HepG2 (cell line): ENCODE data around the gene STIP1. TPM values are rescaled to one million over a fixed set of nuclear protein-coding genes. Genes with fewer than 3 reads are reported as not detected.
"Not testable (repeated sequence)": the region's sequence is repeated elsewhere in the genome, so short reads cannot be mapped to it uniquely, and the experiment has no call there.

Experiments used
- ATAC-seq: fragments of 200-7000 bp; cut with Tn5 transposase; 3 replicates; pipeline ENCODE4 v1.9.1; 2020; ENCODE audit warnings: mild to moderate bottlenecking, moderate library complexity
- BruUV-seq: library from RNA; stranded (reverse); fragments of 400-500 nt; replicated peaks from 2 replicates; lab custom pipeline; 2021; lab: Mats Ljungman, UMichigan
- CTCF ChIA-PET: fragments of 300-600 bp; formaldehyde crosslinking; extraction: SDS; loops from one replicate; lab custom pipeline; 2021; ENCODE audit warnings: low total read pairs, inconsistent platforms, low intra/inter-chr PET ratio; lab: Yijun Ruan, JAX
- POLR2A ChIA-PET: fragments of 350-600 bp; sonication (Branson Sonifier 250); formaldehyde crosslinking; loops from one replicate; lab custom pipeline; 2020; ENCODE audit warnings: antibody characterized with exemption, inconsistent platforms; lab: Yijun Ruan, JAX
- DNase-seq: peaks from one replicate; pipeline ENCODE4 v3.0.0-alpha.2; 2015; ENCODE audit warnings: low spot score
- FAIRE-seq: peaks from 3 replicates; lab custom pipeline; 2011; peaks lifted over from hg19 to GRCh38; lab: Jason Lieb, UNC
- H2AFZ ChIP-seq: one replicate; pipeline ENCODE4 v1.6.1; 2011; ENCODE audit warnings: low read length, inconsistent platforms
- H3K27ac ChIP-seq: fragments of 300-600 bp; 3 replicates; pipeline ENCODE4 v1.8.0; 2011; ENCODE audit warnings: mixed run types, mild to moderate bottlenecking, mixed read lengths, low read length, inconsistent platforms; ENCODE audit not compliant: insufficient read depth; ENCODE audit errors: extremely low read length
- H3K27me3 ChIP-seq, 2 experiments: fragments of 200-600 bp in 1 of 2; 2 replicates in 1 of 2; 3 replicates in 1 of 2; pipeline versions ENCODE4 v1.6.0 to v1.8.0; 2011; ENCODE audit warnings: low read length in 2 of 2, mild to moderate bottlenecking in 2 of 2, moderate library complexity in 2 of 2, inconsistent platforms in 1 of 2; ENCODE audit not compliant: insufficient read depth in 2 of 2, control insufficient read depth in 1 of 2
- H3K36me3 ChIP-seq, 2 experiments: fragments of 200-600 bp in 1 of 2; replicated peaks in 1 of 2; 2 replicates in 1 of 2; 3 replicates in 1 of 2; pipeline versions ENCODE4 v1.5.1 to v1.8.0; 2011; ENCODE audit warnings: low read length in 2 of 2, inconsistent platforms in 1 of 2; ENCODE audit not compliant: insufficient read depth in 2 of 2, control insufficient read depth in 1 of 2
- H3K4me1 ChIP-seq: 2 replicates; pipeline ENCODE4 v1.5.1; 2012; ENCODE audit warnings: low read length, inconsistent platforms; ENCODE audit not compliant: insufficient read depth
- H3K4me2 ChIP-seq: 2 replicates; pipeline ENCODE4 v1.6.0; 2011; ENCODE audit warnings: low read depth, low read length, inconsistent platforms
- H3K4me3 ChIP-seq, 3 experiments: fragments of 200-600 bp in 1 of 3; sonication (generic), shearing (Covaris generic) in 1 of 3; replicated peaks in 1 of 3; 2 replicates each; pipeline ENCODE4 v1.5.1; 2011 to 2016; ENCODE audit warnings: low read length in 3 of 3, inconsistent platforms in 2 of 3, low read depth in 2 of 3, mild to moderate bottlenecking in 2 of 3, control low read depth in 1 of 3, mixed read lengths in 1 of 3; ENCODE audit not compliant: insufficient read depth in 1 of 3
- H3K79me2 ChIP-seq: one replicate; pipeline ENCODE4 v1.6.1; 2011; ENCODE audit warnings: low read length, inconsistent platforms; ENCODE audit not compliant: insufficient read depth
- H3K9ac ChIP-seq: 2 replicates; pipeline ENCODE4 v1.6.0; 2011; ENCODE audit warnings: mild to moderate bottlenecking, low read depth, low read length, inconsistent platforms; ENCODE audit not compliant: insufficient read depth
- H3K9me3 ChIP-seq: 2 replicates; pipeline ENCODE4 v1.5.1; 2012; ENCODE audit warnings: mild to moderate bottlenecking, low read length
- H4K20me1 ChIP-seq: 2 replicates; pipeline ENCODE4 v1.6.0; 2011; ENCODE audit warnings: inconsistent platforms, mild to moderate bottlenecking, low read length, moderate library complexity; ENCODE audit not compliant: insufficient read depth
- ETS1 ChIP-seq: sonication (generic); formaldehyde crosslinking; IDR thresholded peaks from 2 replicates; pipeline ENCODE4 v1.4.0; 2020; ENCODE audit warnings: missing genetic modification reagents
- TMF1 ChIP-seq: sonication (generic); formaldehyde crosslinking; IDR thresholded peaks from 2 replicates; pipeline ENCODE4 v1.8.1; 2022; ENCODE audit warnings: low read depth, missing genetic modification reagents
- YEATS4 ChIP-seq: sonication (generic); formaldehyde crosslinking; IDR thresholded peaks from 2 replicates; pipeline ENCODE4 v1.4.0; 2020; ENCODE audit warnings: missing genetic modification reagents, borderline replicate concordance
- YY1 ChIP-seq: IDR thresholded peaks from 2 replicates; pipeline ENCODE4 v1.6.1; 2011; ENCODE audit warnings: low read length, low read depth, moderate library complexity, mild to moderate bottlenecking; ENCODE audit not compliant: insufficient read depth, insufficient replicate concordance
- ZBTB2 ChIP-seq: sonication (generic); formaldehyde crosslinking; IDR thresholded peaks from 2 replicates; pipeline ENCODE4 v1.8.0; 2022; ENCODE audit warnings: low read depth, missing genetic modification reagents
- ZFP36 ChIP-seq: fragments of 150-350 bp; IDR thresholded peaks from 2 replicates; pipeline ENCODE4 v1.6.1; 2018; ENCODE audit warnings: borderline replicate concordance, low read length, low read depth; ENCODE audit not compliant: partially characterized antibody
- ZNF777 ChIP-seq: sonication (generic); formaldehyde crosslinking; IDR thresholded peaks from 2 replicates; pipeline ENCODE4 v1.4.0; 2020; ENCODE audit warnings: missing genetic modification reagents
- WGBS: methylation state at CpG from one replicate; pipeline ENCODE4 v1.1.6; 2017; ENCODE audit warnings: low lambda C conversion rate; 5-methylcytosine and 5-hydroxymethylcytosine counted together
- in situ Hi-C: cut with HindIII; loops from 2 replicates; pipeline ENCODE4 v1.10.0; 2017; ENCODE audit warnings: low pct_unique_long_range_greater_than_20kb; ENCODE audit not compliant: extremely low pct_ligation_motif_present
- intact Hi-C: fragments of 100-400 bp; cut with micrococcal nuclease; formaldehyde crosslinking; loops from one replicate; pipeline ENCODE4 v1.10.0; 2022; ENCODE audit not compliant: unreplicated experiment
- polyA plus RNA-seq, 8 experiments: library from polyadenylated mRNA; depleted of rRNA in 3 of 8; stranded (reverse) in 7 of 8; unstranded in 1 of 8; fragments of >200 nt; fragmentation: Illumina TruSeq in 4 of 8; extraction: Trizol in 4 of 8; gene quantifications; 2 replicates each; pipeline versions ENCODE4 v1.2.1 to v1.2.3, GENCODE V29; 2011 to 2016; ENCODE audit warnings: low read depth in 4 of 8, missing spikeins in 1 of 8, mixed read lengths in 1 of 8; ENCODE audit not compliant: insufficient read depth in 1 of 8
- total RNA-seq, 5 experiments: library from RNA; depleted of rRNA; stranded (reverse); fragments of >200 nt; fragmentation: Illumina TruSeq; extraction: Trizol; gene quantifications; 2 replicates each; pipeline ENCODE4 v1.2.3, GENCODE V29; 2016; ENCODE audit warnings: low read depth in 1 of 5

STIP1 gene
- total and polyA plus RNA-seq, 2 of the 13 experiments (the other 11 are each of a cell fraction or from before 2014, with no cell fraction given): 81.1 to 217 TPM

GRCh38 chr11:64246621-64246870 lies 60.6 kb downstream of the STIP1 start:
- H3K4me1 ChIP-seq: peaks cover 66% of the 10 kb centered on the region
- ATAC-seq, FAIRE-seq, CTCF ChIA-PET, BruUV-seq, H3K9me3 ChIP-seq, in situ Hi-C loops, H2AFZ ChIP-seq, H3K27me3 ChIP-seq, DNase-seq, H3K4me2 ChIP-seq, H4K20me1 ChIP-seq: not testable (repeated sequence)
- peaks cover 0 to 11% of the 10 kb centered on the region in 2 experiments; a peak in 2 of 5 replicates for H3K36me3 ChIP-seq
- POLR2A ChIA-PET: interaction anchor here (1.2 to 8.3 kb wide), 7 partner anchors 9 to 71 kb away, joined by 5 to 113 read pairs (median 7); partner anchors contain the start of genes NUDT22, PRDX5, STIP1 and TRMT112
- peak overlapping the region; percentile 79 for H3K9ac ChIP-seq
- peak overlapping the region; percentile 76 to 95 (median 79); a peak in 4 of 6 replicates for H3K4me3 ChIP-seq
- intact Hi-C loops: loop anchor here (5.0 kb wide), 1 partner anchor 56 kb away; the partner anchor contains the start of gene CATSPERZ
- H3K27ac ChIP-seq: peak overlapping the region; percentile 68
- H3K79me2 ChIP-seq: peaks cover 26% of the 10 kb centered on the region
- TF ChIP-seq YEATS4 (CRISPR knock-in tag) (peak; percentile 10; the same call in 1 of the 2 replicates), TMF1 (CRISPR knock-in tag) (0 out of 2 replicates have a peak, but pooled peaks have one; percentile 31), YY1 (peak; percentile 7), ZBTB2 (peak; percentile 66; the same call in 1 of the 2 replicates), ZNF777 (CRISPR knock-in tag) (peak; percentile 14; the same call in 1 of the 2 replicates), ZFP36 (peak; percentile 63), ETS1 (0 out of 2 replicates have a peak, but pooled peaks have one; percentile 41)
- 0% methylated on average over 6 of the region's 43 CpGs for WGBS
